ENCODE results near the gene STK26. TPM values are rescaled to one million over a fixed set of nuclear protein-coding genes. Genes with fewer than 3 reads are reported as not detected.

Gene STK26
- total RNA-seq, 1 experiment from 2014 or later = 50.7 TPM

Other genes with a start within 250 kb of the STK26 start
- 0.04 TPM in 1 of 2 replicates, not detected in the other for gene FRMD7, start 104.7 kb downstream of the STK26 start, total RNA-seq (2014; rRNA removed)
- gene RAP2C, start 196.1 kb downstream of the STK26 start, total RNA-seq (2014; rRNA removed) = 13.0 and 13.8 TPM in 2 replicates

All from PC-3 (cell line).